ENCODE measurements around the gene SALL3. TPM values are rescaled to one million over a fixed set of nuclear protein-coding genes. Genes with fewer than 3 reads are reported as not detected.
A peak's percentile ranks its signal among the peaks of the same experiment; 100 is the strongest.

The SALL3 gene
- total and polyA plus RNA-seq, 2 experiments from 2014 or later = 0.09 to 3.0 TPM

GRCh38 chr18:78971511-78972245 lies 7.9 kb upstream of the SALL3 start:
- H3K27ac ChIP-seq = no peak overlapping the region
- no peak for TF ChIP-seq CTCF (IDR thresholded peaks at IDR 0.05; ENCODE audit: low read depth, low read length)

GRCh38 chr18:78972385-78972918 lies 7.2 kb upstream of the SALL3 start:
- Histone ChIP-seq H3K27ac (no peak overlapping the region), H3K4me3 (no peak overlapping the region), H3K9me3 (ENCODE audit: low read depth) (no peaks in the 10 kb centered on the region), H3K36me3 (no peaks in the 10 kb centered on the region), H3K4me1 (ENCODE audit: low read depth) (peaks cover 5% of the 10 kb centered on the region), H3K27me3 (peaks cover 99% of the 10 kb centered on the region)
- TF ChIP-seq CTCF (IDR thresholded peaks at IDR 0.05; ENCODE audit: low read depth, low read length) = no peak
- DNase-seq (ENCODE audit: low read depth in 1 of 2, low spot score in 1 of 2) = no peak

More at GRCh38 chr18:78971511-78972245, 7.9 kb upstream of the SALL3 start:
- Histone ChIP-seq H3K27me3 (peaks cover 92% of the 10 kb centered on the region), H3K4me1 (ENCODE audit: low read depth) (peaks cover 5% of the 10 kb centered on the region), H3K9me3 (ENCODE audit: low read depth) (no peaks in the 10 kb centered on the region), H3K4me3 (no peak overlapping the region), H3K36me3 (no peaks in the 10 kb centered on the region)
- DNase-seq (ENCODE audit: low read depth in 1 of 2, low spot score in 1 of 2) = no peak

GRCh38 chr18:78972930-78973331 lies 6.7 kb upstream of the SALL3 start:
- peaks cover 5% of the 10 kb centered on the region for H3K4me1 ChIP-seq (ENCODE audit: low read depth)
- DNase-seq (ENCODE audit: low read depth in 1 of 2, low spot score in 1 of 2) = no peak
- no peak for TF ChIP-seq CTCF (IDR thresholded peaks at IDR 0.05; ENCODE audit: low read depth, low read length)
- no peak overlapping the region for H3K4me3 ChIP-seq
- H3K36me3 ChIP-seq = no peaks in the 10 kb centered on the region
- no peaks in the 10 kb centered on the region for H3K9me3 ChIP-seq (ENCODE audit: low read depth)
- H3K27me3 ChIP-seq = peaks cover 99% of the 10 kb centered on the region
- no peak overlapping the region for H3K27ac ChIP-seq

GRCh38 chr18:78973357-78974083 lies 6.1 kb upstream of the SALL3 start:
- Histone ChIP-seq H3K27me3 (peaks cover 100% of the 10 kb centered on the region), H3K4me3 (no peak overlapping the region), H3K4me1 (ENCODE audit: low read depth) (peaks cover 5% of the 10 kb centered on the region), H3K9me3 (ENCODE audit: low read depth) (no peaks in the 10 kb centered on the region), H3K27ac (no peak overlapping the region), H3K36me3 (no peaks in the 10 kb centered on the region)
- no peak for DNase-seq (ENCODE audit: low read depth in 1 of 2, low spot score in 1 of 2)
- no peak for TF ChIP-seq CTCF (IDR thresholded peaks at IDR 0.05; ENCODE audit: low read depth, low read length)

- peak overlapping the region; percentile 14 for H3K4me3 ChIP-seq
- DNase-seq (ENCODE audit: low read depth in 1 of 2, low spot score in 1 of 2) = no peak
- TF ChIP-seq CTCF (IDR thresholded peaks at IDR 0.05; ENCODE audit: low read depth, low read length) = no peak
- no peaks in the 10 kb centered on the region for H3K36me3 ChIP-seq
- H3K9me3 ChIP-seq (ENCODE audit: low read depth) = no peaks in the 10 kb centered on the region
- peaks cover 100% of the 10 kb centered on the region for H3K27me3 ChIP-seq
- H3K4me1 ChIP-seq (ENCODE audit: low read depth) = peaks cover 5% of the 10 kb centered on the region
- H3K27ac ChIP-seq = no peak overlapping the region
Measured at GRCh38 chr18:78974115-78974761, 5.4 kb upstream of the SALL3 start.
